ENCODE data around the gene MBP.

MBP gene

DNA sequence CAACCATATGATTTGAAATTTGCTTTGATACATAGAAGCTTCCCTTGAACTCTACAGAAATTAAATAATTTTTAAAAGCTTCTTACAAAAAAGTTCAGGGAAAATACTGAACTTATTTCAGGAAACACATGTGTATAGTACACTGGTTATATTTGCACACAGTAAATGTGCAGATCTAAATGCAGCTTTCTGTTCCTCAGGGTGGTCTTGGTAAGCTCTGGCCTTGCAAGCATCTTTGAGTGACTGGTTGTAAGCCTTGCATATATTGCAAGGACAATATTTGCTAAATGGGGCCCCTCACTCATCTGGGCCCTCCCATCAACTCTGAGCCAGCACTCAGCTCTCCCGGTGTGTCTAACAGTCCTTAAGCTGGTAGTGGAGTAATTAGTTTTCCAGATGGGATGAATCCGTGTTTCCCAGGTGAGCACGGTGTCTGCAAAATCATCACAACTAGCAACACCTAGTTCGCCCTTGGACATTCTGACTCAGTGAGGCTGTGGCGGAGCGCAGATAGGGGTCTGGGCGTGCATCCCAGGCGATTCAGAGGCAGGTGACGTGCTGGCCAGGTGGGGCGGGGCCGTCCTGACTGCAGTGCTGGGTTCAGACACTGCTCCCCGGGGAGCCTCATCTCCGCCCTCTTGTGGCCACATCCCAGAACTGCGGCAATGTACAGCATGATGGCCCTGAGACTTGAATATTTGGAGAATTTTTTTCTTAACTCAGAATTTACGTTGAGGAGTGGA lies 149.6 kb downstream of the MBP start:
- H3K27ac ChIP-seq, result no peak overlapping the region
- TF ChIP-seq, protein P1, sequence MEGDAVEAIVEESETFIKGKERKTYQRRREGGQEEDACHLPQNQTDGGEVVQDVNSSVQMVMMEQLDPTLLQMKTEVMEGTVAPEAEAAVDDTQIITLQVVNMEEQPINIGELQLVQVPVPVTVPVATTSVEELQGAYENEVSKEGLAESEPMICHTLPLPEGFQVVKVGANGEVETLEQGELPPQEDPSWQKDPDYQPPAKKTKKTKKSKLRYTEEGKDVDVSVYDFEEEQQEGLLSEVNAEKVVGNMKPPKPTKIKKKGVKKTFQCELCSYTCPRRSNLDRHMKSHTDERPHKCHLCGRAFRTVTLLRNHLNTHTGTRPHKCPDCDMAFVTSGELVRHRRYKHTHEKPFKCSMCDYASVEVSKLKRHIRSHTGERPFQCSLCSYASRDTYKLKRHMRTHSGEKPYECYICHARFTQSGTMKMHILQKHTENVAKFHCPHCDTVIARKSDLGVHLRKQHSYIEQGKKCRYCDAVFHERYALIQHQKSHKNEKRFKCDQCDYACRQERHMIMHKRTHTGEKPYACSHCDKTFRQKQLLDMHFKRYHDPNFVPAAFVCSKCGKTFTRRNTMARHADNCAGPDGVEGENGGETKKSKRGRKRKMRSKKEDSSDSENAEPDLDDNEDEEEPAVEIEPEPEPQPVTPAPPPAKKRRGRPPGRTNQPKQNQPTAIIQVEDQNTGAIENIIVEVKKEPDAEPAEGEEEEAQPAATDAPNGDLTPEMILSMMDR (conservative IDR thresholded peaks at IDR 0.05), result peak; percentile 92
- no peak for TF ChIP-seq ZFX (IDR thresholded peaks at IDR 0.05)

DNA sequence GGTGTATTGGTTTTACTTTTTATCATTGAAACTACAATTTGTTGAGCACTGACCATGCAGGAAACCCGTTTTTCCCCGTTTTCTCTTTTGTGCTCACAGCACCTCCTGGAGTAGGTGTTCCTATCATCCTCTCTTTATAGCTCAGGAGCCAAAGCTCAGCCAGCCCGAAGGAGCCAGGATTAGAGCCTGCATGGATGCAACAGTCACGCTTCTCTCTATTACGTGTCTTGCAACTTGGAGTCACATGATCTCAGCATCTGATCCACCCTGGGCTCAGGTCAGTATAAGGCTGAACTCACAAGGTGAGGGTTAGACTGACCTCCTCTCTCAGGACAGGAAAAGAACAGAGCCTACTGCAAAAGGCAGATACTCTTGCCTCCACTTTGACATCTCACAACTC lies 150.5 kb downstream of the MBP start:
- H3K27ac ChIP-seq, result peak overlapping the region; percentile 17; the same call in 1 of the 2 replicates

DNA sequence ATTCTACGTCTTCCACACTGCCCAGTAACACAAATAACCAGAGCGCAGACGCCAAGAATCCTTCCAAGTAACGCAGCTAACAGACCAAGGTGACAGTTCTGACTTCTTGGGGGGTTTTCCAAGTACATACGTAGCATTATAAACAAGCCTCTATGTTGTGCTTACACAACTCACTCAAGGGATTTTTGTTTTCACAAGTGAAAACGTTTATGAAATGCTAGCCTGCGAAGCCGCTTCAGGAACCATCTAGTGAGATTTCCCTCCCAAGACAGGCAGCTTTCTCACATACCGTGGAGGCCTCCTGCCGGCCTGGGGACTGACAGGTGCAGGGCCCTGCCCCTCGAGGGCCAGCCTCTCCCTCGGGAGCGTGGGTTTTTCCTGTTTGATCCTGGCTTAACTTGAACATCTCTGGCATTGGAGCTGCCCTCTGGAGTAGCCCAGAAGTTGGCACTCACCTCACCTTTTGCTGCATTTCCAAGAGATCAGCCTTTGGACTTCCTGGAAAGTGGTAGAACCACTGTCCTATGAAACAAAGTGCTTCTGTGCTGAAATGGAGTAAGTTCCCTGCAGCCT lies 151.1 kb downstream of the MBP start:
- no peak for TF ChIP-seq ZFX (IDR thresholded peaks at IDR 0.05)
- TF ChIP-seq, protein P1 (conservative IDR thresholded peaks at IDR 0.05), result no peak
- H3K27ac ChIP-seq, result no peak overlapping the region

More for the DNA sequence above, 150.5 kb downstream of the MBP start:
- TF ChIP-seq, protein P1 (conservative IDR thresholded peaks at IDR 0.05), result no peak
- no peak for TF ChIP-seq ZFX (IDR thresholded peaks at IDR 0.05)

DNA sequence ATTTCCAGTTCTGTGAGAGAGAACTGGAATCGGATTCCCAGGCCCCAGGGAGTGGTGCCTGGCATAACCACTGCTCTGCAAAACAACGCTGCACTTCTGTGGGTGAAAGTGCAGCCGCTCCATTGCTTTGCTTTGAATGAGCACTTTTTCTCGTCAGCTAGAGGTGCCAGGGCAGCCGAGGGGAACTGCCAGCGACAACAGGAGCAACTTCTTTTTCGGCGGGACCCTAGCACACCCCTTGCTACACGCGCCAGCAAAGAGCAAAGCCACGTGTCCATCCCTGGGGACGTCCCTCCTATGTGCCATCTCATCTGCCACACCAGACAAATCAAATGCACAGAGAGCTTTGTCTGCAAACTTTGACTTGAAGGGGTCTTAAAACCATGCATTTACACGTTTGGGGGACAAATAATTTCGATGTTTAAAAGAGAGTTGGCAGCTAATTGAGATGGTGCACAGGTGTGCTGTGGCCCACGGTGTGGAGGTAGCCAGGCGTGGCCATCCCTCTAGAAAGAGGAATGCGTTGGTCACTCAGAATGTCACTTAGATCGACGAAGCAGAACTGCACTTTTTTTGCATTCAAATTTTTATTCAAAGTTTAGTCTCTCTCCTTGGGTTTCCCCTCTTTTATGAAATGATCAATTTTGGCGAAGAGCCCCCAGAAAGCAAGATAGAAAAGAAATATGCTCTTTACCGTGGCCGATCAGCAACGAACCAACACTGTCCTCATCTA lies 151.8 kb downstream of the MBP start:
- no peak for TF ChIP-seq ZFX (IDR thresholded peaks at IDR 0.05)
- TF ChIP-seq, protein P1 (conservative IDR thresholded peaks at IDR 0.05), result no peak
- H3K27ac ChIP-seq, result no peak overlapping the region

DNA sequence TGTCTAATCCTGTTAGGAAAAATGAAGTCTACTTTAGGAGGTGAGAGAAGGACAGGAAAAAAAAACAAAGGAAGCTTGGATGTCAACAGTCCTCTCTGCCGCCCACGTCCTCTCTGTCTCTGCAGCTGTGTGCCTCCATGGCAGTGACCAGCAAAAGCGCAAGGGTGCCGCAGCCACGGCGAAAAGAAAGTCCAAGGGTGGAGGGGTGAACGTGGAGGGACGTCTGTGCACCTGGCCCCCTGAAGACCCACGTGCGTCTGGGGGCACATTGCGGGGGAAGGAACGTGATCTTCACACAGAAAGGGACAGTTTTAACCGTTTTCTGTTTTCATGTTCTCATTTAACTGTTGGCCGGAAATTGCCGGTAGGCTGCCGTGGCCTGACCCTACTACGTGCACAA lies 152.7 kb downstream of the MBP start:
- TF ChIP-seq, protein P1 (conservative IDR thresholded peaks at IDR 0.05), result no peak
- TF ChIP-seq ZFX (IDR thresholded peaks at IDR 0.05), result no peak
- H3K27ac ChIP-seq, result no peak overlapping the region

DNA sequence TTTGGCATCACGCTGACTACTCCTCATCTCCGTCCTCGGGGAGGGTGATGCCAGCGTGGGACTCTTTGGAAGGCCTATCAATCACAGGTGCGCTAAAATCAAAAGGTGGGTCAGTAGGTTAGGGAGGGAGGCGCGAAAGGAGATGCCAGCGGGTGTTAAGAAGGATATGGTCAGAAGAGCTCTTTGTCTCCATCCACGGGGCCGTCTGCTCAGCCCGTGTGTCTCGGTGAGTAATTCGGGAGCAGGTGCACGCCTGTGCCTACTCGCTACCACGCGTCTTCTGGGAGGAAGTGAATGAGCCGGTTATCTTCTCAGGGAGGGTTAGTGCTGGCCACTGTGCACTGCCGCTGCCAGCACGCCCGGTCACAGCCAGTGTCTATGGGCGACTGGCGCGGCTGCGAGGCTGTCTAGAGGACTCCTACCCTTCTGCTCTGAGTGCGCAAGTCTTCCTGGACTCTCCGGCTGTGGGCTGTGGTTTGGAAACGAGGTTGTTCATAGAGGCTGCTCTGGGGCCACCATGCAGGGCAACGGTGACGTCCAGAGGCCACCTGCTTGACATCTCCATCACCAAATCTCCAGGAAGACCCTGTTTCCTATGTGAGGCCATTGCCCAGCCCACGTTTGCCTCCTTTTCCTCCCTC lies 153.4 kb downstream of the MBP start:
- TF ChIP-seq ZFX (IDR thresholded peaks at IDR 0.05), result no peak
- TF ChIP-seq, protein P1 (conservative IDR thresholded peaks at IDR 0.05), result no peak
- H3K27ac ChIP-seq, result no peak overlapping the region

Measured in C4-2B (cell line).